GM12873 (cell line): ENCODE measurements around the gene HAGHL.

Source experiments
- TF ChIP-seq, protein P1 (sequence below): IDR thresholded peaks from 2 replicates; pipeline ENCODE4 v1.5.1; 2012; ENCODE audit warnings: low read depth, mild to moderate bottlenecking, moderate library complexity, low read length, control low read depth; ENCODE audit not compliant: insufficient read depth; ENCODE audit errors: missing control alignments

Gene HAGHL

GRCh38 chr16:694187-694862, 32.6 kb upstream of the HAGHL start:
- TF ChIP-seq, protein P1, sequence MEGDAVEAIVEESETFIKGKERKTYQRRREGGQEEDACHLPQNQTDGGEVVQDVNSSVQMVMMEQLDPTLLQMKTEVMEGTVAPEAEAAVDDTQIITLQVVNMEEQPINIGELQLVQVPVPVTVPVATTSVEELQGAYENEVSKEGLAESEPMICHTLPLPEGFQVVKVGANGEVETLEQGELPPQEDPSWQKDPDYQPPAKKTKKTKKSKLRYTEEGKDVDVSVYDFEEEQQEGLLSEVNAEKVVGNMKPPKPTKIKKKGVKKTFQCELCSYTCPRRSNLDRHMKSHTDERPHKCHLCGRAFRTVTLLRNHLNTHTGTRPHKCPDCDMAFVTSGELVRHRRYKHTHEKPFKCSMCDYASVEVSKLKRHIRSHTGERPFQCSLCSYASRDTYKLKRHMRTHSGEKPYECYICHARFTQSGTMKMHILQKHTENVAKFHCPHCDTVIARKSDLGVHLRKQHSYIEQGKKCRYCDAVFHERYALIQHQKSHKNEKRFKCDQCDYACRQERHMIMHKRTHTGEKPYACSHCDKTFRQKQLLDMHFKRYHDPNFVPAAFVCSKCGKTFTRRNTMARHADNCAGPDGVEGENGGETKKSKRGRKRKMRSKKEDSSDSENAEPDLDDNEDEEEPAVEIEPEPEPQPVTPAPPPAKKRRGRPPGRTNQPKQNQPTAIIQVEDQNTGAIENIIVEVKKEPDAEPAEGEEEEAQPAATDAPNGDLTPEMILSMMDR, result no peak

- TF ChIP-seq, protein P1, result no peak
Observed at GRCh38 chr16:694863-695354, 32.0 kb upstream of the HAGHL start.

GRCh38 chr16:695355-696089, 31.4 kb upstream of the HAGHL start:
- TF ChIP-seq, protein P1, result no peak

- TF ChIP-seq, protein P1, result no peak
Observed at GRCh38 chr16:698911-699671, 27.8 kb upstream of the HAGHL start.

- TF ChIP-seq, protein P1, result no peak
Observed at GRCh38 chr16:700684-701584, 26.0 kb upstream of the HAGHL start.

GRCh38 chr16:702341-702740, 24.6 kb upstream of the HAGHL start:
- TF ChIP-seq, protein P1, result no peak
